Measurements from ENCODE around the gene USP2.

Gene USP2

DNA sequence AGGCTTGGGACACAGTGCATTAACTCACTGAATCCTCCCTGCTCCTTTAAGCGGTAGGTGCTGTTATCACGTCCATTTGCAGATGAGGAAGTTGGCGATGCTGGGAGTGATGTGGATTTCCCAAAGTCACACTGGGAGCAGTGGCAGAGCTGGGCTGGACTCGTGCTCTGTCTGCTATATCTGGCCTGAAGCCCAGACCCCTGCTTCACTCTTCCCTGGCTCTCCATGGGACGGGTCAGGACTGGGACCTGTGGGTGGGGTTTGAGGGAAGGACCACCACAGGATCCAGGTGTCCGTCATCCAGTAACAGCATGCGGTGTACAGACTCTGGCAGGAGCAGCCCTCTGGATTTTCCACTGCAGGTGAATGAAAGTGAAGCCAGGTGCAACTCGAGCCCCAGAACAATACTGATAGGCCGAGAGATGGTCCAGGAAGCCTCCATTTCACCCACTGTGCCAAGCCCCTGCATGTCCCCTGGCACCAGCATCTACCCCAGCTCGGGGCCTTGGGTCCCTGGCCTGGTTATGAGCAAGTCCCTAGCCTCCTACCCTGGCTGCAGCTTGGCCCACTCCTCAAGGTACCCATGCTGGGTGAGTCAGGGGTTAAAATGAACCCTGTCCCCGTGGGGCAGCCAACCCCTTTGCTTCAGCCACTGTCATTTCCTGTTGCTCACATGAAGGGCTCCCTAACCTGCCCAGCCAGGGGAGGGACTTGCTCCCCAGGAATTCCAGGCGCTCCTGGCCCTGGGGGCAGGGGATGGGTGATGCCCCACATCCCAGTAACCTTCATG lies 4.2 kb downstream of the USP2 start:
- DNase-seq (ENCODE audit: low read depth): no peak

DNA sequence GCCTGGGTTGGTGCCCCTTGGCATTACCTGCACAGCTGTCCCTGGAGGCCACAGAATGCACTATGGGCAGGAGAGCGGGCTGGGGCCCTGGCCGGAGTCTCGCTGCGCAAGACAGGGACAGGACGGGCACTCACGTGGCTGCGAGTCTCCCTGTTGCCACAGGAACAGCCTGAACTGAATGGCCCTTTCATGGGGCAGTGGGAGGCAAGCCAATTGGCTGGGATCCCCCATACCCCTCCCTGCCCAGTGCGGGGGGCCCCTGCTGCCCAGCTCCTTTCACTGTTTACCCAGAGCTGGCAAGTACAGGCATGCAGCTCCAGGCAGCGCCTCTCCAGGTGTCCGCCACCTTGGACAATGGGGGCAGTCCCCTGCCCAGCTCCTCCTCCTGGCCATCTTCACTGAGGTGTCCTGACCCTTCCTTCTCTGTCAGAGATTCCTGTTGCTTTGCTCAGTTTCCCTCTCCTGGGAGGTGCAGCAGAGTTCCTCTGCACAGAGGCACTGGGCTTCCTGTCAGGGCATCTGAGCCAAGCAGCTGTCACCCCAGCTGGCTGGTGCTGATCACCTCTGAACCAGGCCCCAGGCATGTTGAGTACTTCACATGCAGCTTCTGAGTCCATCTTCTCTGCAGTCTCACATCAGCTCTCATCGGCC lies 5.2 kb downstream of the USP2 start:
- no peak for DNase-seq (ENCODE audit: low read depth)

DNA sequence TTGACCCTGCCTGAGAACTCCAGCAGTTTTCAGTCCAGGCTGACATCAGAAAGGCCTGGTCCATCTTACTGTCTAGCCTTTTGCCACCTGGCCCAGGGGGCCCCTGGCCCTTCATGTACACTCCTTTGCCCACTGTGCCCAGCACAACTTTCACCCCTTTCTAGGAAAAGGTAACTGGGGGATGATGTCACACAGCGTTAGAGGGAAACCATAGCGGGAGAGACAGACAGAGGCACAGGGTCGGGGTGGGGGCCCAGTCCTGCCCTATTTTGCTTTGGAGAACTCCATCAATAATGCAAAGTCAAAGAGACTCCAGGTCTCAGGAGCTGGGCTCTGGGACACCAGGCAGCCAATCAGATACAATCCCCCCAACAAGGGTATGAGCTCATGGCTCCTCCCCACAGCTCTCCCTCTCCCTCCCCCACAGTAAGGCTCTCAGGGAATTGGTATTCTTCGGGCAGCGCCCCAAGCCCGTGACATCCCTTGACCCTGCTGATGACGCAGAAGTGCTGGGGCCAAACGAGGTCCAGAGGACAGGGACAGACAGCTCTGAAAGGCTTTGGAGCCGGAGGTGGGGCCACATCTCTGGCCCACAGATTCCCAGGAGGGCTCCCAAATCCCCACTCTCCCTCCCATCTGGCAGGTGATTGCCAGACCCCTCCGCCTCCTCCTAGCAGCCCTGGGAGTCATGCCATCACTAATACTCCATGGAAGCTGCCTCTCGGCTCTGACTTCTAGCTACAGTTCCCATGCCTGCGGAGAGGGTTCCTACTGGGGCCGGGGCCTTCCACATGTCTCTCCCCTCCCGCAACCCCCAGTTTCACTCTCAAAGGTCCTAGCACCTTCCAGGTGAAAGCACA lies 5.9 kb downstream of the USP2 start:
- no peak for DNase-seq (ENCODE audit: low read depth)

DNA sequence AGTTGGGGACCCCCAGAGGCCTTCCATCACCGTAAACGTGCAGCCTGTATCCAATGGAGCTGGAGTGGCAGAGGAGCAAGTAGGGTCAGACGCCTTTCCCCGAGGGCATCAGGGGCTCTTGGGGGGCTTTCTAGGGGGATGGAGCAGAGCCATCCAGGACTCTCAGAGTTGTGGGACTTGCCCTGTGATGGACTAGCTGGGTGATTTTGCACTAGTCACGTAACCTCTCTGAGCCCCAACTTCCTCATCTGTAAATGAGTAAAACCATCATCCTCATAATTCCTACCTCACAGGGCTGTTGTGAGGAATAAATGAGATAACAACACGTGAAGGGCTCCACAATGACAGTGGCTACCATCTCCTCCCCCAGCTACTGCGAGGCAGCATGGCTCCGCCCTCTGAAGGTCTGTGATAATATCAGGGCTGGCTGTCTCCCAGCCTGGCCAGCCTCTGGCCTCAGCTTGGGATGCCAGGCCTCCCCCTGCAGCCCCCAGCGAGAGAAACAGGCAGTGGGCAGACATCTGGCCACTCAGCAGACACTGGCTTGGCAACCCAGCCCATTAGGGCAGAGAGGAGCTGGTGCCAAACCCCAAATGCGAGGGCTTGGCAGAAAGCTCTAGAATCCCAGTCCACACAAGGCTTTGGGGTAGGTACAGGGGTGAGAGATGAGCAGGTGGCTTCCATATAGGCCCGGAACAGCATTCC lies 6.7 kb downstream of the USP2 start:
- DNase-seq (ENCODE audit: low read depth): no peak

DNA sequence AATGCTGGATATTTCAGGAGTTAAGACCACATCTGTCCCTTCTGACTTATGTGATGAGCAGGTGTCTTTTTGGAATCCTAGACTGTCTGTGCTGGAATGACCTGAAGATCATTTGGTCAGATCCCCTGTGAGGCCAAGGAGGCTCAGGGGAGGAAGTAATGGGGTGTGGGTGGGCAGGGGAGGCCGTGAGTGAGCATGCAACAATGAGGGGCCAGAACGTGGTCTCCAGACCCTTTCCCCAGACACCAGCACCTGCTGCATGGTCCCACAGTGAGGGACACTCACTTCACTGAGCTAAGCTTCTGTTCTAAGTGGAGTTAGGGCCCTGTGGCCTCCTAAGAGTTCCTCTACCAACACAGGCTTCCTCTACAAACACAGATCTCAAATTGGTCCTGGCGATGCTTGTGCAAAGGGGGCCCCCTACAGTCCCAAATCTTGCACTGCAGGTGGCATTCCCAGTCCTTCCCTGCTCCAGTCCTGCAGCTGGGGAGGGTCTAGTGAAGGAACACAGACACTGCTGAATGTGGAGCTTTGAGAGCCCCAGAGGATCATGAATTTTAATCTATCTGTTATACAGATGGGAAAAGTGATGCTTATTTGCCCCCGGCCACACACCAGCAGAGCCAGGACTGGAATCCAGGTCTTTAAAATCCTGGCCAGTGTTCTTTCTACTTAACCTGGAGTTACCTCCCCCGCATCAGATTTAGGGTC lies 7.4 kb downstream of the USP2 start:
- no peak for DNase-seq (ENCODE audit: low read depth)

DNA sequence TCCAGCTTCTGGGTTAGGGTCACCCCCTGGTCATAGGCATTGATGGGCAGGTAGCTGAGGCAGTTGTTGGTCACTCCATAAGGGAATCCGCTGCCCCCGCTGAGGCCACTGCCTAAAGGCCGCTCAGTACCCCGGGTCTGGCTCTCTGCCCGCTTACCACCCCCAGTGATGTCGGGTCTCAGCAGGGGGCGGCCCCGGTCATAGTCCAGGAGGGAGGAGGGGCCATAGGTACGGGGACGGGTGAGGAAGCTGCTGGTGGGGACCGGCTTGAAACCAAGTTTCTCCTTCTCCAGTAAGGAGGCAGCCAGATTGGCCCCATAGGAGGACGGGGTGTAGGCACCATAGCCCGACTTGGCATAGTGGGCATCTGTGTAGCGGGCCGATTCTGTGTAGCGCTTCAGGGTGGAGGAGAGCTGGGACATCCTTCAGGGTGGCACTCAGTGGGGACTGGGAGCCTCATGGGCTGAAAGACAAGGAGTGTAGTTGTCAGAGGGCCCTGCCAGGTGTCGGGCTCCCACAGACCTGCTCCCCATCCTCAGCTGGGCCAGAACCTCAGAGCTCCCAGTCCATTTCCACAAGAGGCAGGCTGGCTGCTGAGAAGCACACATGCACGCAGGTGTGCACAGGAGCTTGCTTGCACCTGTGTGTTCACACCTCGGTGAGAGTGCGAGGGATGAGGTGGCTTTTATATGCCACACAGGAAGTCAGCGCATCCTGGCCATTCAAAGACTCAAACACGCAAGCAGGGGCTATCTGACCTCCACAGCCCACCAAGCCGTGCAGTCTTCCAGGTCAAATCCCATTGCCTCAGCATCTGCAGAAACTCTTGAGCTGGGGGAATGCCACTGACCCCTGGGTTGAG lies 8.2 kb downstream of the USP2 start:
- no peak for DNase-seq (ENCODE audit: low read depth)

DNA sequence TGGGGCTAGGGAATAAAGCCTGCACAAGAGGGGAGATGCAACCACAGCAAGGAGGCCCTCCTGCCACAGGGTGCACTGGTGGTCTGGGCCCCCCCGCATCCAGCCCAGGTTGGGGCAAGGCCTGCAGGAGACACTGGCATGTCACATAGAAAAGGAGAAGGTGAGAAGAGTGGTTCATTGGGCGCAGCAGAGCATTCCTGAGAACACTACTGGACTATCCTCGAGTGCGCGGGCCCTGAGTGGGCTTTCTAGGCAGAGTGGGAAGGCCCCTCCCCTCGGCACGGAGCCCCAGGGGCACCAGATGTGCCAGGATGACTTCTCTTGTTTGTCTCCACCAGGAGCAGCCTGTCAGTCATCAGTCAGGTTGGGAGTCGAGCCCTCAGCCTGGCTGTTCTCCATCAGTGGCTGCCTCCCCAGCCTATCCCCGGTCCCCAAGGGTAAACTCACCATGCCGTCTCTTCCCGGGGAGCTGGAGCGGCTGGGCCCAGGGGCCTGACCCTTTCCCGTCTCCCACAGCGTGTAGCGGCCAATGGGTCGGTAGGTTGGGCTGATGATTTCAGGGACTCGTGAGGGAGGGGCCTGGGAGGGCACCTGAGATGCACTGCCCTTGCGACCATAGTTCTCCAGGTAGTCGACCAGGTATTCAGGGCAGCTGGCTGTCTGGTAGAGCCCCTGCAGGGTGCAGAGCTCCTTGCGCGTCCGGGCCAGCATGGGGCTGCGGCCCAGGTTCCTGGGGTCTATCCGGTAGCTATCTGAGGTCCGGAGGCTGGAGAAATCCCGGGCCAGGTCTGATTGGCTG lies 9.0 kb downstream of the USP2 start:
- DNase-seq (ENCODE audit: low read depth): no peak

DNA sequence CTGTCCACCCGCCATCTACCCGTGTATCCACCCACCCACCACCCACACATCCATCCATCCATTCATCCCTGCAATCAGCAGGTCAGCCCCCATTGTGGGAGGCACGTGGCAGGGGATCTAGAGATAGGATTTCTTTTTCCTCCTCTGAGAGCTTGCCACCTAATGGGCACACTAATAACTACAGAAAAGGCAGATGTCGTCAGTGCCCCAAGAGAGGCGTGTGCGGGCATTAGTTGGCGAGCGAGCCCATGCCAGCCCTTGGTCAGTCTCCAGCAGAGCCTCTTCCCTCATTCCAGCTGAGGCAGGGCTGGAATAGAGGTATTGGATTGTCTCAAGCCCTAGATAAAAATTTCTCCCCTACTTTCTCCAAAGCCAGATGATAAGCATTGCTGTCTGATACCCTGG lies 9.7 kb downstream of the USP2 start:
- DNase-seq (ENCODE audit: low read depth): no peak

DNA sequence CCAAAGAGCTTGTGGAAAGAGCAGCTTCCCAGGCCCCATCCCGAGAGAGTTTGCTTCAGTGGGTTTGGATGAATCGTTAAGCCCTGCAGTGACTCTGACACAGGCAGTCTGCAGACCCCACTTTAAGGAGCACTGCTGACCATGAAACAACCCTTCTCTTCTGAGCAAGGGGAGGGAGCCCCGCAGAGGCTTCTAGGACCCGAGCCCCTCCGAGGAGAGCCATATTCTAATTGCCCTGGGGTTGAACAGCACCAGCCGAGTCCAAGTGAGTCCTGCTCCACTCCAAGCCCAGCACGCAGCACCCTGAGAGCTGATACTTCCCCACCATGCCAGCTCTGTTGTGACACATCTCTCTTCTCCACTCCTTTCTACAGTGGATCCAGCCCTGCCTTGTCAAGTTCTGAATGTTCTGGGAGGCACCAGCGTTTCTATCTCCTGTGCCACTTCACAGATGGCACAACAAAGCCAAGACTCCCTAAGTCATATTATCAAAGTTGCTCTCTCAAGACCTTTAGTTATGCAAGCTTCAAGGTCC lies 10.4 kb downstream of the USP2 start:
- DNase-seq (ENCODE audit: low read depth): no peak

DNA sequence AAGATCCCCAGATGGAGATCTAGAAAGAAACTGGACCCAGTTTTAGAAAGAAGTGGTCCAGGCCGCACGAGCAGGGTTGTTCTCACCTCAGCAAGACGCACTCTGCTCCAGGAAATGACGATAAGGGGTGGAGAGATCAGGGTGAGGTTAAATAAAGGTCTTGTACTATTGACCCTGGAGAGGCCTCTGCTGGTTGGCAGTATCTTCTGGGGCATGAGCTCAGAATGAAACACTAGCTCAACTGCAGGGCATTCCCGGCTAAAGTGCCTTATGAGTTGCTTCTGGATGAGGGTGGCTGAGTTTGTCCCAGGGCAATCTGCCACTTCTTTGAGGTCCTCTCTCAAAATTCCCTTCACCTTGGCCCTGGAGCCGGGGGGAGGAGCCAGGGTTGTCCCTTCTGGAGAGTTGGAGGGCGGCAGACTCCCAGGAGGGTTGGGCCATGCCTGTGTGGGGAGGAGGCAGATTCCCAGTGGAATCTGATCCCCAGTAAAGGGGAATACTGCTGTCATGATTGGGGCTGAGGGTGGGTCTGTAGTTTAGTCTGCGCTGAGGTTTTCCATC lies 10.9 kb downstream of the USP2 start:
- DNase-seq (ENCODE audit: low read depth): no peak

DNA sequence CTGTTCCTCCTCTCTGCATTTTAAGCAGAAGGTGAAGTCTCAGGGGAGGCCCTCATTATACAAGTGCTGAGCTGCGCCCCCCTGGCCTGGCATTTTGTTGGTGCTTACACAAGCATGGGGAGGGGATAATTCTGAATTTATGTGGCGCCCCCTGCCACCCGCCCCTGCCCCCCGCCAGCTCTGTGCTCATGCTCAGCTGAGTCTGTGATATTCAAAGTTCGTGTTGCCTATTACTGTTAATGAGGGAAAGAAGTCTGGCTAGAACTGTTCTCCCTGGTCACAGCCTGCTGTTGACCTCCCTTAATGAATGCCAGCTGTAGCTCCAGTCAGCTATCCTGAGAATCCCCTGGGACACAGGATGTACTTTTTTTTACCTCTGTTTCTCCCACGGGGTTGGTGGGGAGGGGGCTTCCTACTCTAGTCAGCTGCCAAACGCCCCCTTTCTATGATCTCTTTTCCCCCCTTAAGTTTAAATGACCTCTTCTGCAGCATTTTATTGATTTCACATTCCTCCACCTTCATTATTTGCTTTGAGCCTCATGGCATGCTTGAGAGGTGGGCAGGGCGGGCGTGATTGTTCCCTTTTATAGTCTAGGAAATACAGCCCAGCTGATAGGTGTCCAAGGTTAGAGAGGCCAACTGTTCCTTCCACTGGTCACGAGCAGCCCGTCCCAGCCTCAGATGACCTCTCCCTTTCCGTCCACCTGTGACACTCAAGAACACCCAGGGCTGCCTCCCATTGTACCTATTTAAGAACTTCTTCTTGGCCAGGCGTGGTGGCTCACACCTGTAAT lies 12.2 kb downstream of the USP2 start:
- no peak for DNase-seq (ENCODE audit: low read depth)

DNA sequence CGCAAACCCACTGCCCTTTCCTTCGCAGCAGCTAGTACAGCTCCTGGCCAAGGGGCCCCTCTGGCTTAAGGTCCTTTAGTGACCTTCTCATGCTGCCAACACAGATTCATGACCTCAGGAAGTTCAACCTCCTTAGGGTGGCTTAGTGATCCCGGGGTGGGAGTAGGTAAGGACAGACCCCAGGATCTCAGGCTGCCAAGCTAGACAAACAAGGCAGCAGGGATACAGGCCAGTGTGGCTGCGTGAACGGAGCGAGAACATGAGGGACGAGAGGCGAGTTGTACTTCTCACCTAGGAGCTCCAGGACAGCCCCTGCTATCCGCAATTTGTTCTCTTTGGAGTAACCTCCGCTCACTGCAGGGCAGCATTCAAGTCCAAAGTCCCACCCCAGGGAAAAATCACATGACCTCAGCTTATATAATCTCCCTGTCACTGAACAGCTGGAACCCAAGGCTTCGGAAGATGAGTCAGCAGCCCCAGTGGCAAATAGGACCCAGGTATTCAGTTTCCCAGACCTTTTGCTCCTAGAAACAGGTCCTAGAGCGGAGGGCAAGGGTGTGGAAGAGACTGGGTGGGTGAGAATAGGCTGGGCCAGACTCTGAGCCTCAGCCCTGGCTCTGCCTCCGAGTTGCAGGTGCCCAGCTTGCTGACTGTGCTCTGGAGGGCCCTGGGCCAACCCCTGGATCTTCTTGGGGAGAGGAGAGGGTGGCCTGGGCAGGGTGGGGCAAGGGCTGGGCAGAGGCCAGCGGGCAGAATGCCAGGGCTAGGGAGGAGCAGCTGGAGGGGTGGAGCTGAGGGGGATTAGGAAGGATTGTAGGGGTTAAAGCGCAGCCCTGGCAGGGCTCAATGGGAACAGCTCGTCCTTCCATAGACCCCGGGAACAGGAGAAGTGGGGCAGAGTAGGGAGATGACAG lies 13.1 kb downstream of the USP2 start:
- DNase-seq (ENCODE audit: low read depth): no peak

DNA sequence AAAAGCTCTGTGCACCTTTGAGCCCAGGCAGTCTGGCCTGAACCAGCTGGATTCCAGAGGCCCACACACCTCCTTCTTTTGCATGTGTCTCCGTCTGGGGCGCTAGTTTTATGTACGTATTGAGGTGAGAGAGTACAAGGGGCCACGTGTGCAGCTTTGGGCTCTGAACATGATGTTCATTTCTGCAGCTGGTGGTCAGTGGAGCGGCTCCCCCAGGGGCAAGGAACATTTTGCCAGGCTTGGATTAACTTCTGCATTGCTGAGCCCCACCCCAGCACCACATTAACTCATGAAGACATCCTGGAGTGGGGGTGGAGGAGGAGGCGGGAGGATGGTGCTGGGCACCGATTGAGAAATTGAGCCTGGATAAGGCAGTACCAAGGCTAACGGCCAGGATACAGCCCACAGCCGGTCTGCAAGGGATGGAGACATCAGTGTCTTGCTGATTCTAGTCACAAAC lies 13.8 kb downstream of the USP2 start:
- no peak for DNase-seq (ENCODE audit: low read depth)

DNA sequence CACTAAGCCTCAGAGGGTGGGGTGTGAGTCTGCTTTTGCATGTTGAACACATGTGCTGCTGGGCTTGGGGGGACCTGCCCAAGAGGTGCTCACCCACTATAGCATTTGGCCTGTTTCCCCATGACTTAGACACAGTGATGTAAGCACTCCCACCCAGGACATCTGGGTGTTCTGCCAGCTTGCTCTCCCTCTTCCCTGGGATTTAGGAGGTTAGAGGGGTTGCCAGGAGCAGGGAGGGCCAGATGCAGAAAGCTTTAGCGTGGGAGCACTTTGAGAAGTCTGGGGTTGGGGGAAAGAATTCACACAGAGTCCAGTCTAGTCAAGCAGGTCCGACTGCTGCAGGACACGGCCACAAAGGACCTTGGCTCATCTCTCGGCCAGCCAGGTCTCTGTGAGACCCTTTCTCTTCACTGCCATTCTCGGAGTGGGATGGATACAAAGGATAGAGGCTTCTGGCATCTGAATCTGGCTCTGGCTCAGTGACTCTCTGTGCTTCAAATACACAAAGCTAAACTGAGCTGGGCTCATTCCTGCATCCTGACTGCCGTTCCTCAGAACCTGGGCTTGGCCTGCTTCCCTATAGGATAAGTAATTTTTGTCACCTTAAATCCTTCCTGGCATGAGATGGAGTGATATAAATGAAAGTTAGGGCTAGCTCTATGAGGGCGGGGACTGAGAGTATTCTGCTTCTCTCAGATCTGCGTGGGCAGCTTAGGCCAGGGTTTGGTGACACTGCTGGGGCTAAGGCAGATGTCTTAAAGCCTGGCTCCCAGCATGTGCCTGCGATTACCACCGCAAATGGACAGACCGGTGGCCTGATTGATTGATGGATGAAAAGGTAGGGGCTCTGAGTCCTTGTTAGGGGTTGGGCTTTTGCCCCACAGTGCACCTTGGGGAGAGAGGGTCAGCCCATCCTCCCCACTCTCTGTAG lies 14.5 kb downstream of the USP2 start:
- DNase-seq (ENCODE audit: low read depth): no peak

DNA sequence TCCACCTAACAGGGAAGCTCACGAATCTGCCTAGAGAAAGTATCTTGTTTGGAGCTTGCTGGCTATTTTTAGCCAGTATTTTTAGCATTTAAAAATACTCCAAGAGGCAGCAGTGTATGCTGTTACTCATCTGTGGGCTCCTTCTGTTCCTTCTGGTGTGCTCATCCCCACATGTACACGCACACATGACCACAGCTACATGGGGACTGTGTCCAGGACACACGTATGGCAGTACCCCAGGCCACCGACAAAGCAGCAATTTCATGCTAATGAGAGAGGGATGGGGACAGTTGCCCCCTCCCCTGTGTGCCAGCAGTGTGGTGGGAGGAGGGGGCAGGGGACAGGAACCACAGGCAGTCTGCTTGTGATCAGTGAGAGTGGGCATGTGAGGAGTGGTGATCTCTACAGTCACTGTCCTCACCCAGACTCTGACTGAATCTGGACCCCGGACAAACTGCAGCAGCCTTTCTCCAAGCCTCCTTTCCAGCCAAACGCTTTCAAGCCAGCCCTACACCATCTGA lies 16.4 kb downstream of the USP2 start:
- no peak for DNase-seq (ENCODE audit: low read depth)

All from activated T-helper 1 cell treated with Interleukin-2 at 50 U/mL for 16 hours (primary cell).